HepG2 (cell line): ENCODE results near the gene CTDSPL2. TPM values are rescaled to one million over a fixed set of nuclear protein-coding genes. Genes with fewer than 3 reads are reported as not detected.

ENCODE experiments used
- CAMTA2 ChIP-seq: sonication (generic); formaldehyde crosslinking; IDR thresholded peaks from 2 replicates; pipeline ENCODE4 v1.4.0; 2020; ENCODE audit warnings: mild to moderate bottlenecking, missing genetic modification reagents, borderline replicate concordance
- CBX5 ChIP-seq: sonication (generic); formaldehyde crosslinking; IDR thresholded peaks from 2 replicates; pipeline ENCODE4 v1.4.0; 2020; ENCODE audit warnings: missing genetic modification reagents, borderline replicate concordance
- CCAR2 ChIP-seq: fragments of 200-400 bp; formaldehyde crosslinking; optimal IDR thresholded peaks from 2 replicates; pipeline ENCODE3; 2018; ENCODE audit warnings: low read depth, mild to moderate bottlenecking, low read length, moderate library complexity
- DR1 ChIP-seq: sonication (generic); formaldehyde crosslinking; IDR thresholded peaks from 2 replicates; pipeline ENCODE4 v1.8.0; 2021; ENCODE audit warnings: mild to moderate bottlenecking, missing genetic modification reagents, inconsistent platforms
- ELF3 ChIP-seq: IDR thresholded peaks from 2 replicates; pipeline ENCODE4 v1.6.1; 2016; ENCODE audit warnings: missing genetic modification reagents, missing compliant biosample characterization
- EP300 ChIP-seq, 3 experiments: sonication (generic) in 1 of 3; formaldehyde crosslinking in 1 of 3; IDR thresholded peaks; 2 replicates each; pipeline versions ENCODE4 v1.5.1 to v1.6.1; 2011 to 2020; ENCODE audit warnings: low read depth in 2 of 3, low read length in 2 of 3, borderline replicate concordance in 1 of 3, improper control_type of control experiment in 1 of 3, mild to moderate bottlenecking in 1 of 3, missing genetic modification reagents in 1 of 3, moderate library complexity in 1 of 3
- GMEB2 ChIP-seq: IDR thresholded peaks from 2 replicates; pipeline ENCODE4 v1.6.1; 2016; ENCODE audit warnings: missing biosample characterization, missing genetic modification reagents, low read depth
- KDM3A ChIP-seq: IDR thresholded peaks from 2 replicates; pipeline ENCODE4 v1.6.1; 2018; ENCODE audit warnings: low read depth, missing compliant biosample characterization
- MAX ChIP-seq: IDR thresholded peaks from 2 replicates; pipeline ENCODE4 v1.6.1; 2012; ENCODE audit warnings: inconsistent platforms
- NR0B2 ChIP-seq: sonication (generic); formaldehyde crosslinking; IDR thresholded peaks from 2 replicates; pipeline ENCODE4 v1.4.0; 2020; ENCODE audit warnings: mild to moderate bottlenecking, missing genetic modification reagents
- PATZ1 ChIP-seq: sonication (generic); formaldehyde crosslinking; IDR thresholded peaks from 2 replicates; pipeline ENCODE4 v1.4.0; 2020; ENCODE audit warnings: missing genetic modification reagents
- PAX8 ChIP-seq: sonication (generic); formaldehyde crosslinking; IDR thresholded peaks from 2 replicates; pipeline ENCODE4 v1.8.0; 2022; ENCODE audit warnings: mild to moderate bottlenecking, missing genetic modification reagents, borderline replicate concordance
- SOX5 ChIP-seq: IDR thresholded peaks from 2 replicates; pipeline ENCODE4 v1.6.1; 2016; ENCODE audit warnings: borderline replicate concordance
- THAP8 ChIP-seq: sonication (generic); formaldehyde crosslinking; IDR thresholded peaks from 2 replicates; pipeline ENCODE4 v1.5.1; 2020; ENCODE audit warnings: missing genetic modification reagents, mild to moderate bottlenecking, borderline replicate concordance
- TMF1 ChIP-seq: sonication (generic); formaldehyde crosslinking; IDR thresholded peaks from 2 replicates; pipeline ENCODE4 v1.8.1; 2022; ENCODE audit warnings: low read depth, missing genetic modification reagents
- ZKSCAN5 ChIP-seq: sonication (generic); formaldehyde crosslinking; IDR thresholded peaks from 2 replicates; pipeline ENCODE4 v1.5.1; 2020; ENCODE audit warnings: mild to moderate bottlenecking, missing genetic modification reagents
- ZNF569 ChIP-seq: sonication (generic); formaldehyde crosslinking; IDR thresholded peaks from 2 replicates; pipeline ENCODE4 v1.5.0; 2020; ENCODE audit warnings: mild to moderate bottlenecking, missing genetic modification reagents, moderate library complexity, borderline replicate concordance
- ZNF766 ChIP-seq: sonication (generic); formaldehyde crosslinking; IDR thresholded peaks from 2 replicates; pipeline ENCODE4 v1.5.0; 2020; ENCODE audit warnings: missing genetic modification reagents, borderline replicate concordance
- polyA plus RNA-seq, 8 experiments: library from polyadenylated mRNA; depleted of rRNA in 3 of 8; stranded (reverse) in 7 of 8; unstranded in 1 of 8; fragments of >200 nt; fragmentation: Illumina TruSeq in 4 of 8; extraction: Trizol in 4 of 8; gene quantifications; 2 replicates each; pipeline versions ENCODE4 v1.2.1 to v1.2.3, GENCODE V29; 2011 to 2016; ENCODE audit warnings: low read depth in 4 of 8, missing spikeins in 1 of 8, mixed read lengths in 1 of 8; ENCODE audit not compliant: insufficient read depth in 1 of 8
- total RNA-seq, 5 experiments: library from RNA; depleted of rRNA; stranded (reverse); fragments of >200 nt; fragmentation: Illumina TruSeq; extraction: Trizol; gene quantifications; 2 replicates each; pipeline ENCODE4 v1.2.3, GENCODE V29; 2016; ENCODE audit warnings: low read depth in 1 of 5
- TF ChIP-seq, protein P1 (sequence below): sonication (generic); formaldehyde crosslinking; IDR thresholded peaks from 2 replicates; pipeline ENCODE4 v1.5.1; 2020; ENCODE audit warnings: mild to moderate bottlenecking, moderate library complexity, missing genetic modification reagents
- TF ChIP-seq, protein P2 (sequence below): sonication (generic); formaldehyde crosslinking; IDR thresholded peaks from 2 replicates; pipeline ENCODE4 v1.4.0; 2020; ENCODE audit warnings: missing genetic modification reagents, low read depth, mild to moderate bottlenecking, borderline replicate concordance

Gene CTDSPL2
- total and polyA plus RNA-seq, 2 of the 13 experiments (the other 11 are each of a cell fraction or from before 2014, with no cell fraction given), result 37.4 to 56.2 TPM

GRCh38 chr15:44426975-44427755 lies at the start of gene CTDSPL2 (continued):
- TF ChIP-seq ZNF766 (CRISPR knock-in tag) (peak; percentile 73; the same call in 1 of the 2 replicates), CAMTA2 (0 out of 2 replicates have a peak, but pooled peaks have one; percentile 12), ELF3 (peak; percentile 84), TMF1 (CRISPR knock-in tag) (peak; percentile 58), MAX (peak; percentile 69), GMEB2 (CRISPR knock-in tag) (0 out of 2 replicates have a peak, but pooled peaks have one; percentile 31), CCAR2 (peak; percentile 67), CBX5 (CRISPR knock-in tag) (peak; percentile 12; the same call in 1 of the 2 replicates), PAX8 (CRISPR knock-in tag) (no peak), THAP8 (CRISPR knock-in tag) (peak; percentile 44; the same call in 1 of the 2 replicates), DR1 (CRISPR knock-in tag) (peak; percentile 39), EP300 (IDR thresholded peaks at IDR 0.05; ENCODE audit: low read depth in 2 of 2, low read length in 2 of 2) (0 out of 4 replicates have a peak, but pooled peaks of 1 of the 2 experiments have one; percentile 24), EP300 (CRISPR knock-in tag; IDR thresholded peaks at IDR 0.05; ENCODE audit: borderline replicate concordance) (no peak), ZNF569 (CRISPR knock-in tag) (no peak; the same call in 1 of the 2 replicates), SOX5 (CRISPR knock-in tag) (no peak), PATZ1 (peak; percentile 62; the same call in 1 of the 2 replicates), KDM3A (no peak), ZKSCAN5 (no peak), NR0B2 (CRISPR knock-in tag) (peak; percentile 48; the same call in 1 of the 2 replicates)
- TF ChIP-seq, protein P1, sequence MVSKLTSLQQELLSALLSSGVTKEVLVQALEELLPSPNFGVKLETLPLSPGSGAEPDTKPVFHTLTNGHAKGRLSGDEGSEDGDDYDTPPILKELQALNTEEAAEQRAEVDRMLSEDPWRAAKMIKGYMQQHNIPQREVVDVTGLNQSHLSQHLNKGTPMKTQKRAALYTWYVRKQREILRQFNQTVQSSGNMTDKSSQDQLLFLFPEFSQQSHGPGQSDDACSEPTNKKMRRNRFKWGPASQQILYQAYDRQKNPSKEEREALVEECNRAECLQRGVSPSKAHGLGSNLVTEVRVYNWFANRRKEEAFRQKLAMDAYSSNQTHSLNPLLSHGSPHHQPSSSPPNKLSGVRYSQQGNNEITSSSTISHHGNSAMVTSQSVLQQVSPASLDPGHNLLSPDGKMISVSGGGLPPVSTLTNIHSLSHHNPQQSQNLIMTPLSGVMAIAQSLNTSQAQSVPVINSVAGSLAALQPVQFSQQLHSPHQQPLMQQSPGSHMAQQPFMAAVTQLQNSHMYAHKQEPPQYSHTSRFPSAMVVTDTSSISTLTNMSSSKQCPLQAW (CRISPR knock-in tag), result peak; percentile 90
- TF ChIP-seq, protein P2, sequence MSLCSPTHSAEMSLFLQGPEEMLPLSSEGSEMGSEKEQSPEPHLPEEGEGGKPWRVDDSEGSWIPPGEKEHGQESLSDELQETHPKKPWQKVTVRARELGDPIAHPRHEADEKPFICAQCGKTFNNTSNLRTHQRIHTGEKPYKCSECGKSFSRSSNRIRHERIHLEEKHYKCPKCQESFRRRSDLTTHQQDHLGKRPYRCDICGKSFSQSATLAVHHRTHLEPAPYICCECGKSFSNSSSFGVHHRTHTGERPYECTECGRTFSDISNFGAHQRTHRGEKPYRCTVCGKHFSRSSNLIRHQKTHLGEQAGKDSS, result peak; percentile 67; the same call in 1 of the 2 replicates
